Neural progenitor cell (in vitro differentiated cells): ENCODE data around the gene KIAA0586. TPM values are rescaled to one million over a fixed set of nuclear protein-coding genes. Genes with fewer than 3 reads are reported as not detected.
A peak's percentile ranks its signal among the peaks of the same experiment; 100 is the strongest.
"Not testable (repeated sequence)": the region's sequence is repeated elsewhere in the genome, so short reads cannot be mapped to it uniquely, and the experiment has no call there.

ENCODE experiments used
- DNase-seq: peaks from one replicate; pipeline ENCODE4 v3.0.0-alpha.2; 2016; ENCODE audit warnings: low spot score
- H2AFZ ChIP-seq: fragments of 200-600 bp; sonication (generic); replicated peaks from 2 replicates; pipeline ENCODE4 v1.6.1; 2016; ENCODE audit warnings: antibody characterized with exemption
- H3F3A ChIP-seq: fragments of 200-600 bp; sonication (generic); 2 replicates; pipeline ENCODE4 v1.6.1; 2016; ENCODE audit warnings: antibody characterized with exemption, low read depth
- H3K27ac ChIP-seq: fragments of 200-600 bp; sonication (generic); 2 replicates; pipeline ENCODE4 v1.5.1; 2016; ENCODE audit warnings: mild to moderate bottlenecking
- H3K27me3 ChIP-seq: fragments of 200-600 bp; sonication (generic); 2 replicates; pipeline ENCODE4 v1.6.1; 2016; ENCODE audit warnings: mild to moderate bottlenecking, moderate library complexity
- H3K36me3 ChIP-seq: fragments of 200-600 bp; sonication (generic); 2 replicates; pipeline ENCODE4 v1.5.1; 2016
- H3K4me1 ChIP-seq: fragments of 200-600 bp; sonication (generic); 2 replicates; pipeline ENCODE4 v1.6.1; 2016; ENCODE audit warnings: mixed run types
- H3K4me2 ChIP-seq: fragments of 200-600 bp; sonication (generic); 2 replicates; pipeline ENCODE4 v1.6.1; 2016
- H3K4me3 ChIP-seq: fragments of 200-600 bp; sonication (generic); 2 replicates; pipeline ENCODE4 v1.5.1; 2016
- H3K79me2 ChIP-seq: fragments of 200-600 bp; sonication (generic); 2 replicates; pipeline ENCODE4 v1.6.1; 2016; ENCODE audit warnings: low read depth
- H3K9ac ChIP-seq: fragments of 200-600 bp; sonication (generic); 2 replicates; pipeline ENCODE4 v1.6.1; 2016
- H3K9me3 ChIP-seq: fragments of 200-600 bp; sonication (generic); 2 replicates; pipeline ENCODE4 v1.5.1; 2016; ENCODE audit warnings: low read depth
- H4K20me1 ChIP-seq: fragments of 200-600 bp; sonication (generic); 2 replicates; pipeline ENCODE4 v1.6.1; 2016; ENCODE audit warnings: low read depth
- H3K27ac Mint-ChIP-seq: 3 replicates; pipeline ENCODE4 v1.8.0; 2021; ENCODE audit warnings: mixed read lengths
- H3K27me3 Mint-ChIP-seq: 2 replicates; pipeline ENCODE4 v1.8.0; 2022; ENCODE audit warnings: low read depth, mild to moderate bottlenecking, inconsistent platforms, moderate library complexity, mixed read lengths; ENCODE audit not compliant: insufficient read depth
- H3K36me3 Mint-ChIP-seq: 3 replicates; pipeline ENCODE4 v1.8.0; 2021; ENCODE audit warnings: mixed read lengths
- H3K4me1 Mint-ChIP-seq: 3 replicates; pipeline ENCODE4 v1.8.0; 2021; ENCODE audit warnings: mixed read lengths
- H3K4me3 Mint-ChIP-seq: 3 replicates; pipeline ENCODE4 v1.8.0; 2021; ENCODE audit warnings: mild to moderate bottlenecking, moderate library complexity, mixed read lengths
- H3K9me3 Mint-ChIP-seq: 3 replicates; pipeline ENCODE4 v1.8.0; 2020; ENCODE audit warnings: mixed read lengths
- CTCF ChIP-seq: fragments of 200-600 bp; sonication (generic); IDR thresholded peaks from 2 replicates; pipeline ENCODE4 v1.5.1; 2017; ENCODE audit warnings: antibody characterized with exemption, mild to moderate bottlenecking
- EZH2 ChIP-seq: fragments of 200-600 bp; sonication (generic); IDR thresholded peaks from 2 replicates; pipeline ENCODE4 v1.6.1; 2017; ENCODE audit warnings: antibody characterized with exemption, mild to moderate bottlenecking, moderate library complexity
- EZH2phosphoT487 ChIP-seq: fragments of 200-600 bp; sonication (generic); IDR thresholded peaks from 2 replicates; pipeline ENCODE4 v1.6.1; 2017; ENCODE audit warnings: antibody characterized with exemption
- total RNA-seq: library from RNA; depleted of rRNA; stranded (reverse); fragments of >200 nt; gene quantifications from 2 replicates; pipeline ENCODE4 v1.2.3, GENCODE V29; 2015; ENCODE audit warnings: low replicate concordance

KIAA0586 gene
- total RNA-seq, 1 donor from 2014 or later: 79.4 TPM

DNA sequence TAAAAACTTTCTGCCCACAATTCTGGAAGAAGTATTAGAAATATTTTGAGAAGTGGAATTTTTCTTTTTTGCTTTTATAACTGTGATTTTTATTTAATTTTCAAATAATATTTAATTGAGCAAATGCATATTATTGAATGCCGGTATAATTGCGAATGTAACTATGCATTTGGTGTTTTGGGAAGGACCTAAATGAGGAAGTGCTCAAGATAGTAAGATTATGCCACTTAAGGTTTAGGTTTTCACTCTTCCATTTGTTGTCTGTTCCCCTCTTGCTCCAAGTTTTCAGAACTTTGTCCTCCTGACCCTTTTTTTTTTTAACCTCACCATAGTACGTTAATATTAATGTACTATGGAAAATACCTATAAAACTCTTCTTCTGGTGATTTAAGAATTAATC lies 85.8 kb downstream of the KIAA0586 start:
- H3K9me3 ChIP-seq: no peaks in the 10 kb centered on the region
- no peak overlapping the region for H3K9ac ChIP-seq
- H3K4me3 ChIP-seq: no peak overlapping the region
- H3K27ac Mint-ChIP-seq: no peak overlapping the region
- no peaks in the 10 kb centered on the region for H4K20me1 ChIP-seq
- no peaks in the 10 kb centered on the region for H3K4me1 Mint-ChIP-seq
- no peaks in the 10 kb centered on the region for H3K27me3 Mint-ChIP-seq
- no peak for TF ChIP-seq CTCF
- TF ChIP-seq EZH2phosphoT487: no peak
- no peak for TF ChIP-seq EZH2
- H3K36me3 Mint-ChIP-seq: peaks cover 21% of the 10 kb centered on the region
- peaks cover 19% of the 10 kb centered on the region for H3K36me3 ChIP-seq
- H3K79me2 ChIP-seq: no peaks in the 10 kb centered on the region
- no peaks in the 10 kb centered on the region for H3K4me1 ChIP-seq
- H3K27me3 ChIP-seq: no peaks in the 10 kb centered on the region
- no peak overlapping the region for H3K27ac ChIP-seq
- H3K4me2 ChIP-seq: no peak overlapping the region
- no peaks in the 10 kb centered on the region for H3F3A ChIP-seq
- H3K4me3 Mint-ChIP-seq: no peak overlapping the region
- H3K9me3 Mint-ChIP-seq: no peaks in the 10 kb centered on the region
- H2AFZ ChIP-seq: no peak overlapping the region
- no peak for DNase-seq

GRCh38 chr14:58517592-58517991 lies 90.1 kb downstream of the KIAA0586 start:
- Histone ChIP-seq H3K9ac (no peak overlapping the region), H3K4me1 (no peaks in the 10 kb centered on the region), H3K27ac (no peak overlapping the region), H2AFZ (no peak overlapping the region), H4K20me1 (no peaks in the 10 kb centered on the region), H3K27me3 (no peaks in the 10 kb centered on the region), H3K9me3 (no peaks in the 10 kb centered on the region), H3K4me2 (no peak overlapping the region), H3F3A (no peaks in the 10 kb centered on the region), H3K79me2 (no peaks in the 10 kb centered on the region), H3K4me3 (no peak overlapping the region), H3K36me3 (peaks cover 11% of the 10 kb centered on the region)
- DNase-seq: no peak
- Mint-ChIP-seq H3K36me3 (peaks cover 34% of the 10 kb centered on the region), H3K4me1 (no peaks in the 10 kb centered on the region), H3K27ac (no peak overlapping the region), H3K9me3 (no peaks in the 10 kb centered on the region), H3K27me3 (no peaks in the 10 kb centered on the region), H3K4me3 (no peak overlapping the region)
- TF ChIP-seq EZH2phosphoT487 (no peak), CTCF (no peak), EZH2 (no peak)

DNA sequence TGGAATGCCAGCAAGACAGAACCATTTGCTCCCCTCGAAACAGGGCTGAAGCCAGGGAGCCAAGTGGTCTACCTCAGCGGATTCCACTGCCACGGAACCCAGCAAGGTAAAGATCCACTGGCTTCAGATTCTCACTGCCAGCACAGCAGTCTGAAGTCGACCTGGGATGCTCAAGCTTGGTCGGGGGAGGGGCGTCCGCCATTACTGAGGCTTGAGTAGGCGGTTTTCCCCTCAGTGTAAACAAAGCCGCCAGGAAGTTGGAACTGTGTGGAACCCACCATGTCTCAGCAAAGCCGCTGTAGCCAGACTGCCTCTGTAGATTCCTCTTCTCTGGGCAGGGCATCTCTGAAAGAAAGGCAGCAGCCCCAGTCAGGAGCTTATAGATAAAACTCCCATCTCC lies 98.2 kb downstream of the KIAA0586 start:
- peaks cover 24% of the 10 kb centered on the region for H3K9me3 ChIP-seq
- not testable (repeated sequence) for H3K4me1 ChIP-seq, H3K27me3 ChIP-seq, H3K79me2 ChIP-seq, H3K27ac ChIP-seq, H3K27ac Mint-ChIP-seq, DNase-seq, H3K27me3 Mint-ChIP-seq, H3K4me1 Mint-ChIP-seq, H3K4me3 ChIP-seq, H3F3A ChIP-seq, H3K9ac ChIP-seq, H3K36me3 ChIP-seq, H3K4me2 ChIP-seq, H3K4me3 Mint-ChIP-seq, H4K20me1 ChIP-seq, H2AFZ ChIP-seq
- peaks cover 30% of the 10 kb centered on the region for H3K36me3 Mint-ChIP-seq
- peaks cover 28% of the 10 kb centered on the region for H3K9me3 Mint-ChIP-seq

DNA sequence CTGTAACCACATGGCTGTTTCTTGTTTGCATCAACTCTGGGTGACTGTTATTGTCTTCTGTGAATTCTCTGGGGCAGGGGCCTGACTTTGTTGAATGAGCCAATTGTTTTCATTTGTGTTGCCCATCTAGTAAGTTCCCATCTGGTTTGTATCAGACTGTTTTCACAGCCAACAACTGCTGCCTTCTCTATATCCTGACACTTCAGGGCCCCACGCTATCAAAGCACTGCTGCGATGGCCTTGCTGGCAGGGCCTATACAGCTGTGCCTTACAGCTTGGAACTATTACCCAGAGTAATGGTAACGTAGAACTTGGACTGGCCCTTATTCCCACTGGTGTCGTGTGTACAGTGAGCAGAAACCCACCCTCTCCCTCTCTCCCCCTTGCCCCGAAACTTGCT lies 105.9 kb downstream of the KIAA0586 start:
- H3K27ac Mint-ChIP-seq: no peak overlapping the region
- no peaks in the 10 kb centered on the region for H3F3A ChIP-seq
- no peaks in the 10 kb centered on the region for H3K36me3 ChIP-seq
- H3K4me3 Mint-ChIP-seq: no peak overlapping the region
- peaks cover 12% of the 10 kb centered on the region for H3K4me1 ChIP-seq
- H3K4me3 ChIP-seq: no peak overlapping the region
- H3K4me1 Mint-ChIP-seq: no peaks in the 10 kb centered on the region
- H3K9me3 Mint-ChIP-seq: peaks cover 14% of the 10 kb centered on the region
- no peaks in the 10 kb centered on the region for H3K27me3 ChIP-seq
- peak overlapping the region; percentile 20 for H3K27ac ChIP-seq
- DNase-seq: peak; percentile 39
- peak overlapping the region; percentile 40 for H3K4me2 ChIP-seq
- no peaks in the 10 kb centered on the region for H3K36me3 Mint-ChIP-seq
- no peak overlapping the region for H2AFZ ChIP-seq
- H3K9ac ChIP-seq: no peak overlapping the region
- TF ChIP-seq EZH2phosphoT487: no peak
- TF ChIP-seq EZH2: no peak
- no peak for TF ChIP-seq CTCF
- no peaks in the 10 kb centered on the region for H3K79me2 ChIP-seq
- no peaks in the 10 kb centered on the region for H4K20me1 ChIP-seq
- peaks cover 11% of the 10 kb centered on the region for H3K9me3 ChIP-seq
- no peaks in the 10 kb centered on the region for H3K27me3 Mint-ChIP-seq
